ENCODE data around the gene ESR1.

Gene ESR1

GRCh38 chr6:151813858-151814257, 6.4 kb downstream of the ESR1 start:
- peaks cover 0 to 23% (median 0%) of the 10 kb centered on the region in 4 donors for H3K4me1 ChIP-seq
- TF ChIP-seq CTCF (IDR thresholded peaks at IDR 0.05), result no peak
- no peak for DNase-seq
- H3K36me3 ChIP-seq, result no peaks in the 10 kb centered on the region
- no peak overlapping the region for H3K4me3 ChIP-seq
- intact Hi-C loops (cut with DNase I; ENCODE audit: low total_unique reads), result no loop called here
- no peak overlapping the region for H3K27ac ChIP-seq
- no peaks in the 10 kb centered on the region for H3K9me3 ChIP-seq
- H3K27me3 ChIP-seq, result no peaks in the 10 kb centered on the region

GRCh38 chr6:151814614-151815013, 7.1 kb downstream of the ESR1 start:
- Histone ChIP-seq H3K9me3 (no peaks in the 10 kb centered on the region), H3K36me3 (no peaks in the 10 kb centered on the region), H3K4me1 (peaks cover 0 to 16% (median 0%) of the 10 kb centered on the region in 4 donors), H3K4me3 (no peak overlapping the region), H3K27me3 (no peaks in the 10 kb centered on the region), H3K27ac (no peak overlapping the region)
- TF ChIP-seq CTCF (IDR thresholded peaks at IDR 0.05), result no peak
- DNase-seq, result no peak
- intact Hi-C loops (cut with DNase I; ENCODE audit: low total_unique reads), result no loop called here

- DNase-seq, result no peak
- Histone ChIP-seq H3K27me3 (no peaks in the 10 kb centered on the region), H3K9me3 (no peaks in the 10 kb centered on the region), H3K4me1 (no peaks in the 10 kb centered on the region), H3K27ac (no peak overlapping the region), H3K4me3 (no peak overlapping the region), H3K36me3 (no peaks in the 10 kb centered on the region)
- intact Hi-C loops (cut with DNase I; ENCODE audit: low total_unique reads), result no loop called here
- no peak for TF ChIP-seq CTCF (IDR thresholded peaks at IDR 0.05)
These were observed 15.0 kb downstream of the ESR1 start for GRCh38 chr6:151822252-151823111.

GRCh38 chr6:151826517-151827142, 19.1 kb downstream of the ESR1 start:
- H3K27me3 ChIP-seq, result no peaks in the 10 kb centered on the region
- intact Hi-C loops (cut with DNase I; ENCODE audit: low total_unique reads), result no loop called here
- no peaks in the 10 kb centered on the region for H3K9me3 ChIP-seq
- TF ChIP-seq CTCF (IDR thresholded peaks at IDR 0.05), result no peak
- no peak for DNase-seq
- no peaks in the 10 kb centered on the region for H3K4me1 ChIP-seq
- no peak overlapping the region for H3K4me3 ChIP-seq
- no peaks in the 10 kb centered on the region for H3K36me3 ChIP-seq
- no peak overlapping the region for H3K27ac ChIP-seq

- H3K9me3 ChIP-seq, result no peaks in the 10 kb centered on the region
- TF ChIP-seq CTCF (IDR thresholded peaks at IDR 0.05), result no peak
- no peaks in the 10 kb centered on the region for H3K27me3 ChIP-seq
- no peak overlapping the region for H3K27ac ChIP-seq
- no peaks in the 10 kb centered on the region for H3K4me1 ChIP-seq
- DNase-seq, result no peak
- intact Hi-C loops (cut with DNase I; ENCODE audit: low total_unique reads), result no loop called here
- H3K36me3 ChIP-seq, result no peaks in the 10 kb centered on the region
- H3K4me3 ChIP-seq, result no peak overlapping the region
These were observed 25.2 kb downstream of the ESR1 start for GRCh38 chr6:151832710-151833109.
